Activated CD8-positive, alpha-beta T cell treated with anti-CD3 and anti-CD28 coated beads, Interleukin-2, amount 10 ng/mL, durations not matched to agents 7 days and 5 days (primary cell): ENCODE measurements around the gene CHD2. TPM values are rescaled to one million over a fixed set of nuclear protein-coding genes. Genes with fewer than 3 reads are reported as not detected.
A peak's percentile ranks its signal among the peaks of the same experiment; 100 is the strongest.

ENCODE experiments used
- ATAC-seq: fragments of 150-1000 bp; cut with Tn5 transposase; one replicate; pipeline ENCODE4 v1.10.0; 2021; ENCODE audit warnings: moderate library complexity
- CTCF ChIA-PET: fragments of 350-600 bp; sonication (Branson Sonifier 250); formaldehyde crosslinking; loops from one replicate; lab custom pipeline; 2021; ENCODE audit warnings: antibody characterized with exemption; lab: Charles Lee
- POLR2A ChIA-PET: fragments of 350-600 bp; sonication (Branson Sonifier 250); formaldehyde crosslinking; loops from one replicate; lab custom pipeline; 2021; ENCODE audit warnings: antibody characterized with exemption; lab: Charles Lee
- DNase-seq: peaks from one replicate; pipeline ENCODE4 v3.0.0-alpha.2; 2020
- H3K27ac Mint-ChIP-seq: one replicate; pipeline ENCODE4 v1.8.0; 2021; ENCODE audit warnings: mild to moderate bottlenecking, mixed read lengths
- H3K27me3 Mint-ChIP-seq: one replicate; pipeline ENCODE4 v1.8.0; 2021; ENCODE audit warnings: low read depth, mixed read lengths
- H3K36me3 Mint-ChIP-seq: one replicate; pipeline ENCODE4 v1.8.0; 2021; ENCODE audit warnings: low read depth, mixed read lengths
- H3K4me1 Mint-ChIP-seq: one replicate; pipeline ENCODE4 v1.8.0; 2021; ENCODE audit warnings: low read depth, mixed read lengths
- H3K4me3 Mint-ChIP-seq: one replicate; pipeline ENCODE4 v1.8.0; 2021; ENCODE audit warnings: mild to moderate bottlenecking, mixed read lengths
- H3K9me3 Mint-ChIP-seq: one replicate; pipeline ENCODE4 v1.8.0; 2022; ENCODE audit warnings: mixed read lengths; ENCODE audit not compliant: insufficient read depth
- total RNA-seq, 2 experiments: library from RNA; stranded (reverse); gene quantifications; one replicate each; pipeline ENCODE4 v1.2.3, GENCODE V29; 2021

Gene CHD2
- total RNA-seq, 2 experiments from 2014 or later: 137 to 144 TPM

DNA sequence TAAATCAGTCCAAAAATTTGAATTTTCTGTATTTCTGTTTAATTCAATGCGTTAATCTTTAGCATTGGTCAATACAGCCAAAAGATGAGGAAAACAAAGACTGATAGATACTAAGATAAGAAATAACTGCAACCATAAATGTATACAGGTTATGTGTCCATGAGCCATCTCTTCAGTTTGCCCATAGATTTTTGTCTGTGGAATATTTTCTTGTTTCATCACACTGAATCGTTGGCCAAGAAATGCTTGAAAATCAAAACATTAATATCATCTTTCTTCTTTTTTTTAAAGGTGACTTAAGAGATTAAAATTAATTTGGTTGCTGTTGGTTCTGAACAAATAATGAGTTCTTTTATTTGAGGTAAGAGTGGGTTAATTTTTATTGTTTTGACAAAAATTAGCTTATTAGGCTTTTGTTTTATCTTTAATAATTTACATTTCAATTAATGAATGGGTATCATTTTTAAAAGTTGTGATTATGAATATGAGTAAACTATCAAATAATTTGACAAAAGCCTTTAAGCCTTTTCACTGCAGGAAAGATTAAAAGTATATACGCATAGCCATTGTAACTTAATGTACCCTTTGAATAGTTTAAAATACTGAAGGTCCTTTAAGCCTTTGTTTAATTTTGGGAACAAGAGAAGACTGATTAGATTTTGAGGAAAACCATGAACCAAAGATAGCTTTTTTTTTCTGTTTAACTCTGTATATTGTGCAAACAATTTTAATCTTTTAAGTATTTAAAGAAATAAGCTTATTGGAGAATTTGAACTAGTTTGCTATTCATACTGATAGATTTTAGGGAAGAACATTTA lies 14.7 kb upstream of the CHD2 start:
- Mint-ChIP-seq H3K9me3 (no peaks in the 10 kb centered on the region), H3K4me3 (peak overlapping the region; percentile 99), H3K36me3 (peaks cover 69% of the 10 kb centered on the region), H3K27me3 (no peaks in the 10 kb centered on the region), H3K4me1 (peaks cover 53% of the 10 kb centered on the region), H3K27ac (peak overlapping the region; percentile 97)
- no peak for DNase-seq
- ATAC-seq: no peak
- CTCF ChIA-PET: interaction anchor here (1.2 to 8.9 kb wide), 9 partner anchors 8 to 88 kb away, joined by 3 to 81 read pairs (median 5); partner anchors contain the start of gene CHD2
- POLR2A ChIA-PET: interaction anchor here (0.6 to 8.9 kb wide), 7 partner anchors 9 to 75 kb away, joined by 3 to 594 read pairs (median 107); partner anchors contain the start of gene CHD2

DNA sequence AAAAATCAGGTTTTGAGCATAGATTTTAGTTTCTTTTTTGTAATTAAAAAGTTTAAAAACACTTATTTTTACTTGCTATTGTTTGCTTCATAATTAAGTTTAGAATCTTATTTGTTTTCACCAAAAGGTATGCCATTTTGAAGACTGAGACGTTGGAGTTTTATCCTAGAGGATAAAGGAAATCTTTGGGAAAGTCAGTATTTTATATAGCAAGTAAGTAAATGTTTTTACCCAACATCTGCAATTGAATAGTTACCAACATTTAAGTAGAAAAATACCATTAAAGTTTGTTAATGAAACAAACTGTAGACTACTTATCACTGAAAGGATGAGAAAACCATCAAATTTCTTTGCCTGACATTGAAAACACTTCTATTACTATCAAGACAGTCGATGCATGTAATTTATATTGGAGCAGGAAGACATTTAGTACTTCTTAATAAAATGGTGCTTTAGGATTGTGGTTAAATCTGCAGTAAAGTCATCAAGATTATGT lies 14.0 kb upstream of the CHD2 start:
- Mint-ChIP-seq H3K27me3 (no peaks in the 10 kb centered on the region), H3K9me3 (no peaks in the 10 kb centered on the region), H3K4me1 (peaks cover 53% of the 10 kb centered on the region), H3K27ac (peak overlapping the region; percentile 78), H3K4me3 (peak overlapping the region; percentile 99), H3K36me3 (peaks cover 75% of the 10 kb centered on the region)
- ChIA-PET CTCF (interaction anchor here (1.0 to 8.9 kb wide), 7 partner anchors 7 to 77 kb away, joined by 4 to 81 read pairs (median 29); partner anchors contain the start of gene CHD2), POLR2A (interaction anchor here (0.6 to 8.9 kb wide), 8 partner anchors 9 to 76 kb away, joined by 3 to 594 read pairs (median 86); partner anchors contain the start of gene CHD2)
- DNase-seq (no peak), ATAC-seq (no peak)

DNA sequence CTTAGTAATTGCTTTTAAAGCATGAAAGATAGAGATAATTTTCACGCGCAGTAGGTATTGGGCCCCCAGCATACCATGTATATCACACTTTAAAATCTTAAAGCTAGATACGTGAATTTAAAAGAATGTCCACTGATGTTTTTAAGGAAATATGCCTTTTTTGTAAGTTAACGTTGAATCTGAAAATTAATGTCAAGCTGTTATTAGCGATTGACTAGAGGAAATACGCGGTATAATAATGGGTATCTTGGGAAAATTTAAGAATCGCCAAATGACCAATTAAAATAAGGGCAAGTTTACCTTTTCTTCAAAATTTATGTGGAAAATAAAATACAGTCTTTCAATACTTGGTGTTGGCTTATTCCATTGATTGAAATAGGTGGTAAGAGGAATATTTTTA lies 13.3 kb upstream of the CHD2 start:
- Mint-ChIP-seq H3K9me3 (no peaks in the 10 kb centered on the region), H3K4me1 (peaks cover 52% of the 10 kb centered on the region), H3K4me3 (peak overlapping the region; percentile 99), H3K27me3 (no peaks in the 10 kb centered on the region), H3K27ac (peak overlapping the region; percentile 78), H3K36me3 (peaks cover 83% of the 10 kb centered on the region)
- ChIA-PET CTCF (interaction anchor here (0.9 to 1.4 kb wide), 4 partner anchors 13 to 78 kb away, joined by 3 to 9 read pairs (median 6); partner anchors contain the start of gene CHD2), POLR2A (interaction anchor here (1.0 to 8.8 kb wide), 3 partner anchors 18 to 77 kb away, joined by 4 to 594 read pairs (median 36); partner anchors contain the start of gene CHD2)
- DNase-seq: no peak
- no peak for ATAC-seq

DNA sequence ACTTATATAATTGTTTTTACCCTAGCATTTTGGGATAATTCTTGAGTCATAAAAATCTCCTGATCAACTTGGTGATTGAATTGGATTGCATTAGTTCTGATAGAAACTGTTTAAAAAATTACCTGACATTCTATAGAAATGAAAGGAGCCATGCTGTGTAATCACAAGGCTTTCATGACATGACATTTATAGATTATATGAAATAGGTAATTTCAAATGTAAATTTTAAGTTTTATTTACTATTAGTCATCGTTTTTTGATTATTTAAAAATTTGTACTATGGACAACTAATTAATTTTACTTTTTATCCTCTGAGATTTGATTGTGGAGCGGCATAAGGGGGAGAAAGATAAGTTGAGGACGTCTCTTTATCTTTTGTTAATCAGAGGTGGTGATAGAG lies 12.3 kb upstream of the CHD2 start:
- no peak for DNase-seq
- Mint-ChIP-seq H3K4me3 (peak overlapping the region; percentile 64), H3K4me1 (peaks cover 53% of the 10 kb centered on the region), H3K27ac (peak overlapping the region; percentile 39), H3K27me3 (no peaks in the 10 kb centered on the region), H3K36me3 (peaks cover 88% of the 10 kb centered on the region), H3K9me3 (no peaks in the 10 kb centered on the region)
- CTCF ChIA-PET: interaction anchor here (1.0 to 2.3 kb wide), 4 partner anchors 12 to 79 kb away, joined by 3 to 18 read pairs (median 6); partner anchors contain the start of gene CHD2
- POLR2A ChIA-PET: interaction anchor here (3.7 to 8.8 kb wide), 2 partner anchors 17 to 78 kb away, joined by 36 to 594 read pairs; partner anchors contain the start of gene CHD2
- no peak for ATAC-seq

GRCh38 chr15:92889390-92890107 lies 10.6 kb upstream of the CHD2 start:
- POLR2A ChIA-PET: interaction anchor here (1.2 to 8.8 kb wide), 4 partner anchors 15 to 80 kb away, joined by 5 to 594 read pairs (median 22); partner anchors contain the start of gene CHD2
- DNase-seq: no peak
- Mint-ChIP-seq H3K36me3 (peaks cover 92% of the 10 kb centered on the region), H3K27ac (peak overlapping the region; percentile 51), H3K27me3 (no peaks in the 10 kb centered on the region), H3K4me1 (peaks cover 67% of the 10 kb centered on the region), H3K4me3 (peak overlapping the region; percentile 63), H3K9me3 (no peaks in the 10 kb centered on the region)
- CTCF ChIA-PET: interaction anchor here (0.9 to 2.3 kb wide), 6 partner anchors 11 to 92 kb away, joined by 3 to 18 read pairs (median 5); partner anchors contain the start of gene CHD2
- peak; percentile 18 for ATAC-seq

- Mint-ChIP-seq H3K4me3 (peak overlapping the region; percentile 59), H3K4me1 (peaks cover 74% of the 10 kb centered on the region), H3K36me3 (peaks cover 88% of the 10 kb centered on the region), H3K9me3 (no peaks in the 10 kb centered on the region), H3K27ac (peak overlapping the region; percentile 71), H3K27me3 (no peaks in the 10 kb centered on the region)
- CTCF ChIA-PET: interaction anchor here (0.7 to 2.0 kb wide), 2 partner anchors 9 to 26 kb away, joined by 3 to 7 read pairs; partner anchors contain the start of gene CHD2
- POLR2A ChIA-PET: interaction anchor here (0.7 to 2.6 kb wide), 5 partner anchors 9 to 82 kb away, joined by 3 to 17 read pairs (median 9); partner anchors contain the start of gene CHD2
- no peak for DNase-seq
- ATAC-seq: peak; percentile 14
Measured at GRCh38 chr15:92891533-92892200, 8.5 kb upstream of the CHD2 start.

- ATAC-seq (no peak), DNase-seq (no peak)
- ChIA-PET CTCF (interaction anchor here (0.7 to 2.0 kb wide), 2 partner anchors 8 to 25 kb away, joined by 3 to 7 read pairs; partner anchors contain the start of gene CHD2), POLR2A (interaction anchor here (0.7 to 2.6 kb wide), 4 partner anchors 8 to 83 kb away, joined by 3 to 17 read pairs (median 12); partner anchors contain the start of gene CHD2)
- H3K4me3 Mint-ChIP-seq: no peak overlapping the region
- H3K4me1 Mint-ChIP-seq: peaks cover 74% of the 10 kb centered on the region
- H3K27ac Mint-ChIP-seq: no peak overlapping the region
- peaks cover under 1% of the 10 kb centered on the region for H3K9me3 Mint-ChIP-seq
- H3K36me3 Mint-ChIP-seq: peaks cover 88% of the 10 kb centered on the region
- H3K27me3 Mint-ChIP-seq: no peaks in the 10 kb centered on the region
Measured at GRCh38 chr15:92892201-92892555, 7.9 kb upstream of the CHD2 start.

GRCh38 chr15:92893200-92893599 lies 6.9 kb upstream of the CHD2 start:
- no peak overlapping the region for H3K4me3 Mint-ChIP-seq

GRCh38 chr15:92896561-92896960 lies 3.6 kb upstream of the CHD2 start:
- Mint-ChIP-seq H3K36me3 (peaks cover 91% of the 10 kb centered on the region), H3K9me3 (peaks cover 12% of the 10 kb centered on the region), H3K27me3 (no peaks in the 10 kb centered on the region), H3K27ac (peak overlapping the region; percentile 45), H3K4me3 (peak overlapping the region; percentile 26), H3K4me1 (peaks cover 68% of the 10 kb centered on the region)
- DNase-seq (no peak), ATAC-seq (no peak)
- CTCF ChIA-PET: interaction anchor here (0.9 to 4.6 kb wide), 3 partner anchors 18 to 85 kb away, joined by 3 to 24 read pairs (median 4); no protein-coding TSS in a partner anchor
- POLR2A ChIA-PET: interaction anchor here (0.6 to 4.7 kb wide), 4 partner anchors 13 to 107 kb away, joined by 3 to 65 read pairs (median 16); no protein-coding TSS in a partner anchor

More at GRCh38 chr15:92893200-92893599, 6.9 kb upstream of the CHD2 start:
- Mint-ChIP-seq H3K36me3 (peaks cover 89% of the 10 kb centered on the region), H3K4me1 (peaks cover 76% of the 10 kb centered on the region), H3K27ac (peak overlapping the region; percentile 72), H3K9me3 (peaks cover 7% of the 10 kb centered on the region), H3K27me3 (no peaks in the 10 kb centered on the region)
- ChIA-PET POLR2A (interaction anchor here (1.5 to 4.7 kb wide), 3 partner anchors 9 to 84 kb away, joined by 5 to 65 read pairs (median 9); no protein-coding TSS in a partner anchor), CTCF (interaction anchor here (0.9 to 4.6 kb wide), 6 partner anchors 8 to 96 kb away, joined by 3 to 24 read pairs (median 10); no protein-coding TSS in a partner anchor)
- DNase-seq (no peak), ATAC-seq (no peak)

GRCh38 chr15:92897620-92898019 lies 2.5 kb upstream of the CHD2 start:
- H3K27me3 Mint-ChIP-seq: no peaks in the 10 kb centered on the region
- H3K4me1 Mint-ChIP-seq: peaks cover 62% of the 10 kb centered on the region
- H3K4me3 Mint-ChIP-seq: peak overlapping the region; percentile 52
- peaks cover 12% of the 10 kb centered on the region for H3K9me3 Mint-ChIP-seq
- peak overlapping the region; percentile 58 for H3K27ac Mint-ChIP-seq
- no peak for DNase-seq
- no peak for ATAC-seq
- ChIA-PET CTCF (interaction anchor here (0.6 to 2.1 kb wide), 4 partner anchors 11 to 101 kb away, joined by 3 to 4 read pairs (median 3); no protein-coding TSS in a partner anchor), POLR2A (interaction anchor here (1.0 to 4.0 kb wide), 3 partner anchors 15 to 88 kb away, joined by 3 to 29 read pairs (median 6); no protein-coding TSS in a partner anchor)
- peaks cover 89% of the 10 kb centered on the region for H3K36me3 Mint-ChIP-seq
